GM23338 (cell line): ENCODE data around the gene CFB.

Source experiments
- CREB1 ChIP-seq: fragments of 250-450 bp; sonication (Bioruptor Pico); IDR thresholded peaks from 2 replicates; pipeline ENCODE4 v1.5.0; 2020; ENCODE audit warnings: low read depth, mild to moderate bottlenecking, moderate library complexity
- CTCF ChIP-seq, 2 experiments: fragments of 200-600 bp in 1 of 2; sonication (generic) in 1 of 2; conservative IDR thresholded peaks; 2 replicates each; pipeline versions ENCODE4 v1.5.1 to v1.6.1; 2016 to 2017; ENCODE audit warnings: antibody characterized with exemption in 2 of 2, low read depth in 2 of 2, mild to moderate bottlenecking in 2 of 2, moderate library complexity in 1 of 2
- ETS1 ChIP-seq: IDR thresholded peaks from 2 replicates; pipeline ENCODE4 v1.6.1; 2016; ENCODE audit warnings: antibody characterized with exemption
- EZH2 ChIP-seq: fragments of 200-600 bp; sonication (generic); IDR thresholded peaks from one replicate; pipeline ENCODE4 v1.8.0; 2017; ENCODE audit warnings: antibody characterized with exemption, mild to moderate bottlenecking, low read depth; ENCODE audit not compliant: unreplicated experiment
- EZH2phosphoT487 ChIP-seq: fragments of 200-600 bp; sonication (generic); IDR thresholded peaks from one replicate; pipeline ENCODE4 v1.8.1; 2018; ENCODE audit warnings: antibody characterized with exemption; ENCODE audit not compliant: unreplicated experiment
- JUNB ChIP-seq: IDR thresholded peaks from one replicate; pipeline ENCODE4 v1.6.1; 2016; ENCODE audit warnings: antibody characterized with exemption; ENCODE audit not compliant: unreplicated experiment
- POLR2AphosphoS5 ChIP-seq: IDR thresholded peaks from 2 replicates; pipeline ENCODE4 v1.6.1; 2016; ENCODE audit warnings: antibody characterized with exemption, low read depth
- REST ChIP-seq: IDR thresholded peaks from one replicate; pipeline ENCODE4 v1.6.1; 2018; ENCODE audit warnings: antibody characterized with exemption; ENCODE audit not compliant: unreplicated experiment
- ZNF462 ChIP-seq: fragments of 250-450 bp; sonication (Bioruptor Pico); IDR thresholded peaks from 2 replicates; pipeline ENCODE4 v1.5.0; 2020; ENCODE audit warnings: mild to moderate bottlenecking, moderate library complexity

GRCh38 chr6:31945154-31945506 is 765 bp upstream of the CFB start:
- TF ChIP-seq CTCF (conservative IDR thresholded peaks at IDR 0.05; ENCODE audit: low read depth in 2 of 2) (no peak), ETS1 (no peak), JUNB (no peak), EZH2 (no peak), EZH2phosphoT487 (no peak), REST (no peak), ZNF462 (CRISPR knock-in tag) (no peak), POLR2AphosphoS5 (no peak), CREB1 (CRISPR knock-in tag) (no peak)
